H1 (cell line): ENCODE data around the gene HIVEP3. TPM values are rescaled to one million over a fixed set of nuclear protein-coding genes. Genes with fewer than 3 reads are reported as not detected.
A peak's percentile ranks its signal among the peaks of the same experiment; 100 is the strongest.

Source experiments
- CTCF ChIA-PET: fragments of 300-600 bp; sonication (Branson Sonifier 250); formaldehyde crosslinking; loops from one replicate; lab custom pipeline; 2021; ENCODE audit not compliant: partially characterized antibody; lab: Charles Lee
- POLR2A ChIA-PET: fragments of 300-600 bp; sonication (Branson Sonifier 250); formaldehyde crosslinking; loops from one replicate; lab custom pipeline; 2021; ENCODE audit warnings: inconsistent platforms; ENCODE audit not compliant: partially characterized antibody; lab: Charles Lee
- DNase-seq, 2 experiments: peaks; one replicate each; pipeline versions ENCODE4 v3.0.0 to v3.0.0-alpha.2; 2010 to 2022; ENCODE audit warnings: low spot score in 2 of 2, low read depth in 1 of 2, mixed read lengths in 1 of 2
- FAIRE-seq: peaks from 2 replicates; lab custom pipeline; 2011; peaks lifted over from hg19 to GRCh38; lab: Jason Lieb, UNC
- H2AFZ ChIP-seq: 2 replicates; pipeline ENCODE4 v1.8.1; 2012; ENCODE audit warnings: low read length, inconsistent platforms
- H2AK5ac ChIP-seq: 2 replicates; pipeline ENCODE4 v1.6.1; 2013; ENCODE audit warnings: low read depth, low read length
- H2BK120ac ChIP-seq: replicated peaks from 2 replicates; pipeline ENCODE3; 2013; ENCODE audit warnings: low read depth, low read length, inconsistent platforms
- H2BK12ac ChIP-seq: 2 replicates; pipeline ENCODE4 v1.6.1; 2013; ENCODE audit warnings: low read depth, low read length
- H2BK15ac ChIP-seq: 2 replicates; pipeline ENCODE4 v1.6.1; 2013; ENCODE audit warnings: low read length
- H2BK20ac ChIP-seq: 2 replicates; pipeline ENCODE4 v1.6.1; 2013; ENCODE audit warnings: low read length
- H2BK5ac ChIP-seq: 2 replicates; pipeline ENCODE4 v1.6.1; 2013; ENCODE audit warnings: low read depth, low read length
- H3K14ac ChIP-seq: 2 replicates; pipeline ENCODE4 v1.6.1; 2013; ENCODE audit warnings: inconsistent platforms; ENCODE audit not compliant: insufficient read length
- H3K18ac ChIP-seq: 2 replicates; pipeline ENCODE4 v1.6.1; 2013; ENCODE audit warnings: low read length; ENCODE audit errors: extremely low read depth
- H3K23ac ChIP-seq: 2 replicates; pipeline ENCODE4 v1.6.1; 2013; ENCODE audit warnings: inconsistent platforms; ENCODE audit not compliant: insufficient read length
- H3K23me2 ChIP-seq: 2 replicates; pipeline ENCODE4 v1.6.1; 2013; ENCODE audit warnings: low read depth, low read length
- H3K27ac ChIP-seq: 2 replicates; pipeline ENCODE4 v1.6.1; 2011; ENCODE audit warnings: low read depth, low read length, inconsistent platforms
- H3K27me3 ChIP-seq, 4 experiments: replicated peaks in 1 of 4; 1 replicate in 1 of 4; 2 replicates in 3 of 4; pipeline versions ENCODE4 v1.6.1 to v1.8.1; 2011 to 2013; ENCODE audit warnings: low read length in 3 of 4, mild to moderate bottlenecking in 3 of 4, inconsistent platforms in 2 of 4, mixed read lengths in 2 of 4, moderate library complexity in 1 of 4; ENCODE audit not compliant: control insufficient read depth in 3 of 4, insufficient read depth in 3 of 4; ENCODE audit errors: extremely low read depth in 1 of 4
- H3K36me3 ChIP-seq, 4 experiments: 2 replicates each; pipeline versions ENCODE4 v1.6.1 to v1.8.1; 2011 to 2013; ENCODE audit warnings: mild to moderate bottlenecking in 4 of 4, low read length in 3 of 4, moderate library complexity in 2 of 4, control low read depth in 1 of 4, inconsistent platforms in 1 of 4; ENCODE audit not compliant: insufficient read depth in 4 of 4, control insufficient read depth in 2 of 4
- H3K4ac ChIP-seq: replicated peaks from 2 replicates; pipeline ENCODE3; 2013; ENCODE audit warnings: low read length, low read depth, mixed read lengths, inconsistent platforms; ENCODE audit not compliant: insufficient read length
- H3K4me1 ChIP-seq, 4 experiments: replicated peaks in 1 of 4; 1 replicate in 1 of 4; 2 replicates in 3 of 4; pipeline versions ENCODE4 v1.6.1 to v1.8.1; 2011 to 2013; ENCODE audit warnings: low read length in 3 of 4, inconsistent platforms in 2 of 4, mixed read lengths in 1 of 4; ENCODE audit not compliant: insufficient read depth in 4 of 4, control insufficient read depth in 3 of 4
- H3K4me2 ChIP-seq, 2 experiments: 2 replicates each; pipeline versions ENCODE4 v1.6.1 to v1.8.1; 2011 to 2013; ENCODE audit warnings: low read depth in 2 of 2, low read length in 2 of 2, control low read depth in 1 of 2, inconsistent platforms in 1 of 2, mild to moderate bottlenecking in 1 of 2; ENCODE audit not compliant: insufficient read depth in 1 of 2
- H3K4me3 ChIP-seq, 4 experiments: fragments of 200-600, 300-600 bp in 1 of 4; sonication (generic), shearing (Covaris generic), sonication (Bioruptor Twin) in 1 of 4; 2 replicates each; pipeline versions ENCODE4 v1.5.1 to v1.8.1; 2011 to 2016; ENCODE audit warnings: low read length in 4 of 4, low read depth in 3 of 4, control low read depth in 2 of 4, inconsistent platforms in 2 of 4, mild to moderate bottlenecking in 2 of 4, mixed read lengths in 1 of 4, moderate library complexity in 1 of 4; ENCODE audit not compliant: insufficient read depth in 2 of 4; ENCODE audit errors: extremely low read depth in 1 of 4
- H3K56ac ChIP-seq: replicated peaks from 2 replicates; pipeline ENCODE3; 2013; ENCODE audit warnings: low read depth, mild to moderate bottlenecking, mixed read lengths, low read length, inconsistent platforms; ENCODE audit not compliant: insufficient read length
- H3K79me1 ChIP-seq: 2 replicates; pipeline ENCODE4 v1.6.1; 2013; ENCODE audit warnings: low read depth, low read length, control low read depth
- H3K79me2 ChIP-seq, 2 experiments: 2 replicates each; pipeline versions ENCODE4 v1.6.1 to v1.8.1; 2012 to 2013; ENCODE audit warnings: low read length in 2 of 2, mild to moderate bottlenecking in 2 of 2, inconsistent platforms in 1 of 2; ENCODE audit not compliant: insufficient read depth in 2 of 2, control insufficient read depth in 1 of 2
- H3K9ac ChIP-seq, 4 experiments: replicated peaks in 1 of 4; 1 replicate in 1 of 4; 2 replicates in 3 of 4; pipeline versions ENCODE4 v1.6.1 to v1.8.1; 2011 to 2013; ENCODE audit warnings: low read depth in 3 of 4, low read length in 3 of 4, control low read depth in 2 of 4, mild to moderate bottlenecking in 2 of 4, moderate library complexity in 2 of 4, inconsistent platforms in 1 of 4; ENCODE audit errors: extremely low read depth in 1 of 4
- H3K9me3 ChIP-seq, 2 experiments: 2 replicates each; pipeline versions ENCODE4 v1.6.1 to v1.8.1; 2012 to 2013; ENCODE audit warnings: mild to moderate bottlenecking in 2 of 2, moderate library complexity in 2 of 2, control low read depth in 1 of 2, inconsistent platforms in 1 of 2, low read depth in 1 of 2, low read length in 1 of 2, mixed read lengths in 1 of 2; ENCODE audit not compliant: insufficient read depth in 2 of 2
- H4K20me1 ChIP-seq, 2 experiments: replicated peaks in 1 of 2; 2 replicates each; pipeline versions ENCODE3 to v1.8.1; 2011 to 2013; ENCODE audit warnings: inconsistent platforms in 2 of 2, low read length in 2 of 2, mild to moderate bottlenecking in 1 of 2; ENCODE audit not compliant: insufficient read depth in 2 of 2, control insufficient read depth in 1 of 2
- H4K5ac ChIP-seq: 2 replicates; pipeline ENCODE4 v1.6.1; 2013; ENCODE audit warnings: low read length, low read depth, mixed read lengths, inconsistent platforms; ENCODE audit not compliant: insufficient read length
- H4K8ac ChIP-seq: 2 replicates; pipeline ENCODE4 v1.8.0; 2013; ENCODE audit warnings: mild to moderate bottlenecking, moderate library complexity, low read length, inconsistent platforms; ENCODE audit not compliant: insufficient read depth; ENCODE audit errors: extremely low read depth
- H4K91ac ChIP-seq: replicated peaks from 2 replicates; pipeline ENCODE3; 2013; ENCODE audit warnings: low read length, mixed read lengths, inconsistent platforms; ENCODE audit not compliant: insufficient read length
- ASH2L ChIP-seq: fragments of 200-600, 300-600 bp; sonication (generic); IDR thresholded peaks from one replicate; pipeline ENCODE4 v1.7.1; 2017; ENCODE audit warnings: low read length
- CBX8 ChIP-seq: fragments of 300-800, 300-1000 bp; sonication (generic); IDR thresholded peaks from 2 replicates; pipeline ENCODE4 v1.7.1; 2016; ENCODE audit warnings: low read depth, low read length, borderline replicate concordance
- CEBPB ChIP-seq: IDR thresholded peaks from 2 replicates; pipeline ENCODE4 v1.6.1; 2012; ENCODE audit warnings: low read depth, low read length
- GABPA ChIP-seq: IDR thresholded peaks from 2 replicates; pipeline ENCODE4 v1.6.1; 2011; ENCODE audit warnings: mild to moderate bottlenecking, low read length, moderate library complexity, borderline replicate concordance; ENCODE audit not compliant: insufficient read depth
- JUN ChIP-seq: IDR thresholded peaks from 2 replicates; pipeline ENCODE4 v1.6.1; 2011; ENCODE audit warnings: low read depth, mild to moderate bottlenecking, improper control_type of control experiment, low read length
- KDM5A ChIP-seq: fragments of 200-600 bp; IDR thresholded peaks from 2 replicates; pipeline ENCODE4 v1.7.1; 2012; ENCODE audit warnings: mild to moderate bottlenecking, low read length, inconsistent platforms, mixed read lengths
- NRF1 ChIP-seq: IDR thresholded peaks from 2 replicates; pipeline ENCODE4 v1.6.1; 2011; ENCODE audit warnings: mild to moderate bottlenecking, low read depth, low read length, improper control_type of control experiment
- PHF8 ChIP-seq: fragments of 200-600 bp; sonication (generic); conservative IDR thresholded peaks from 2 replicates; pipeline ENCODE4 v1.7.1; 2012; ENCODE audit warnings: low read depth, mild to moderate bottlenecking, inconsistent platforms, low read length, moderate library complexity
- POLR2A ChIP-seq, 2 experiments: IDR thresholded peaks; 1 replicate in 1 of 2; 2 replicates in 1 of 2; pipeline ENCODE4 v1.6.1; 2011; ENCODE audit warnings: low read depth in 2 of 2, low read length in 2 of 2, mild to moderate bottlenecking in 2 of 2; ENCODE audit errors: control extremely low read depth in 1 of 2
- RAD21 ChIP-seq, 2 experiments: IDR thresholded peaks in 1 of 2; conservative IDR thresholded peaks in 1 of 2; 2 replicates each; pipeline ENCODE4 v1.6.1; 2011; ENCODE audit warnings: low read depth in 2 of 2, low read length in 2 of 2, improper control_type of control experiment in 1 of 2, inconsistent platforms in 1 of 2, mild to moderate bottlenecking in 1 of 2, moderate library complexity in 1 of 2
- SP2 ChIP-seq: IDR thresholded peaks from 2 replicates; pipeline ENCODE4 v1.6.1; 2012; ENCODE audit warnings: mild to moderate bottlenecking, low read length, inconsistent platforms
- TAF7 ChIP-seq: optimal IDR thresholded peaks from 2 replicates; pipeline ENCODE3; 2011; ENCODE audit warnings: low read depth, mild to moderate bottlenecking, inconsistent platforms, low read length, moderate library complexity, borderline replicate concordance
- WGBS, 2 experiments: shearing (Covaris generic) in 1 of 2; methylation state at CpG; one replicate each; pipeline versions ENCODE4 v1.1.6 to v1.1.7; 2013 to 2015; ENCODE audit warnings: low lambda C conversion rate in 2 of 2, mixed read lengths in 2 of 2, inconsistent platforms in 1 of 2, low coverage in 1 of 2, missing lambda C conversion rate in 1 of 2; ENCODE audit not compliant: insufficient replicate concordance in 2 of 2, insufficient coverage in 1 of 2, insufficient read length in 1 of 2; ENCODE audit errors: extremely low coverage in 1 of 2, missing lambda C conversion rate in 1 of 2; 5-methylcytosine and 5-hydroxymethylcytosine counted together
- polyA plus RNA-seq, 7 experiments: library from polyadenylated mRNA; depleted of rRNA in 3 of 7; stranded (reverse) in 5 of 7; unstranded in 2 of 7; fragments of >200 nt in 5 of 7; fragments of 200-250 nt in 2 of 7; gene quantifications; 1 replicate in 5 of 7; 2 replicates in 1 of 7; 4 replicates in 1 of 7; pipeline versions ENCODE4 v1.2.1 to v1.2.3, GENCODE V29; 2011 to 2013; ENCODE audit warnings: missing spikeins in 2 of 7, mixed read lengths in 2 of 7
- total RNA-seq: library from RNA; stranded (reverse); fragmentation: NEBNext Ultra II Directional; extraction: Animal tissue kit (Norgen Biotek cat#: 25700); gene quantifications from 2 replicates; pipeline ENCODE4 v1.2.1, GENCODE V29; 2021

Gene HIVEP3
- total and polyA plus RNA-seq, 2 of the 8 experiments (the other 6 are each of a cell fraction or from before 2014, with no cell fraction given) = 0.24 to 0.69 TPM

- Histone ChIP-seq H3K36me3 (no peaks in the 10 kb centered on the region), H2BK5ac (no peak overlapping the region), H3K27me3 (no peaks in the 10 kb centered on the region), H2BK20ac (no peak overlapping the region), H3K4me2 (no peak overlapping the region), H3K23ac (no peak overlapping the region), H3K9ac (no peak overlapping the region), H3K4me1 (peaks cover 3 to 12% (median 7%) of the 10 kb centered on the region in 4 experiments), H2AK5ac (no peak overlapping the region), H3K23me2 (no peaks in the 10 kb centered on the region), H3K14ac (no peak overlapping the region), H3K4ac (no peak overlapping the region), H2BK120ac (no peak overlapping the region), H2BK15ac (no peak overlapping the region), H3K18ac (no peak overlapping the region), H4K91ac (no peak overlapping the region), H3K79me1 (no peaks in the 10 kb centered on the region), H3K27ac (no peak overlapping the region), H4K5ac (no peak overlapping the region), H2AFZ (0 out of 2 replicates have a peak overlapping the region, but pooled peaks have one; percentile 15), H3K9me3 (no peaks in the 10 kb centered on the region), H4K8ac (no peak overlapping the region), H3K56ac (no peak overlapping the region), H3K4me3 (no peak overlapping the region), H2BK12ac (no peak overlapping the region), H3K79me2 (no peaks in the 10 kb centered on the region; a peak in 1 of 4 replicates), H4K20me1 (no peaks in the 10 kb centered on the region)
- WGBS, 2 experiments = 84% methylated on average over 13 of the region's 13 CpGs; no CpG with 5 or more reads in 1 of the 2 experiments
- POLR2A ChIA-PET = no interaction called here
- no peak for DNase-seq
- CTCF ChIA-PET = interaction anchor here (0.6 to 2.6 kb wide), 9 partner anchors 10 to 940 kb away, joined by 3 to 8 read pairs (median 4); partner anchors contain the start of gene HIVEP3
- FAIRE-seq = no peak
- TF ChIP-seq JUN (no peak), SP2 (no peak), PHF8 (no peak), RAD21 (IDR thresholded peaks at IDR 0.05 in 1 of 2, conservative IDR thresholded peaks at IDR 0.05 in 1 of 2; ENCODE audit: low read depth in 2 of 2, low read length in 2 of 2) (no peak), KDM5A (no peak), ASH2L (no peak), GABPA (no peak), CBX8 (no peak), POLR2A (IDR thresholded peaks at IDR 0.05; ENCODE audit: control extremely low read depth in 1 of 2, low read depth in 2 of 2, low read length in 2 of 2) (no peak), CEBPB (no peak), NRF1 (no peak), TAF7 (no peak)
Measured at GRCh38 chr1:41861535-41862383, 57.0 kb downstream of the HIVEP3 start.
